Measurements from ENCODE around the gene TNRC6B. TPM values are rescaled to one million over a fixed set of nuclear protein-coding genes. Genes with fewer than 3 reads are reported as not detected.

The TNRC6B gene
- total and polyA plus RNA-seq, 2 of the 13 experiments (the other 11 are each of a cell fraction or from before 2014, with no cell fraction given), result 8.9 to 13.2 TPM

- DNase-seq (ENCODE audit: low spot score) (no peak), FAIRE-seq (no peak), ATAC-seq (no peak)
- H3K27ac ChIP-seq (ENCODE audit: extremely low read length, insufficient read depth, low read length), result no peak overlapping the region
- 96% methylated on average over 16 of the region's 17 CpGs for WGBS (ENCODE audit: low lambda C conversion rate)
- intact Hi-C loops (cut with micrococcal nuclease; ENCODE audit: unreplicated experiment) (no loop called here), in situ Hi-C loops (cut with HindIII; ENCODE audit: extremely low pct_ligation_motif_present, low pct_unique_long_range_greater_than_20kb) (no loop called here)
- peaks cover 7 to 33% of the 10 kb centered on the region in 2 experiments for H3K36me3 ChIP-seq (replicated peaks in 1 of 2; ENCODE audit: control insufficient read depth in 1 of 2, insufficient read depth in 2 of 2, low read length in 2 of 2)
- no TSS peak for BruUV-seq (replicated peaks)
- CTCF ChIA-PET (ENCODE audit: low intra/inter-chr PET ratio, low total read pairs), result no interaction called here
- H3K9me3 ChIP-seq (ENCODE audit: low read length), result no peaks in the 10 kb centered on the region
- H3K4me2 ChIP-seq (ENCODE audit: low read depth, low read length), result no peak overlapping the region
- no peak overlapping the region for H3K9ac ChIP-seq (ENCODE audit: insufficient read depth, low read depth, low read length)
- no peak overlapping the region for H2AFZ ChIP-seq (ENCODE audit: low read length)
- H3K27me3 ChIP-seq (ENCODE audit: control insufficient read depth in 1 of 2, insufficient read depth in 2 of 2, low read length in 2 of 2), result no peaks in the 10 kb centered on the region
- H3K4me1 ChIP-seq (ENCODE audit: insufficient read depth, low read length), result no peaks in the 10 kb centered on the region
- no peak overlapping the region for H3K4me3 ChIP-seq (replicated peaks in 1 of 3; ENCODE audit: insufficient read depth in 1 of 3, low read depth in 2 of 3, low read length in 3 of 3)
- no peaks in the 10 kb centered on the region for H3K79me2 ChIP-seq (ENCODE audit: insufficient read depth, low read length)
- POLR2A ChIA-PET, result interaction anchor here (0.6 kb wide), 1 partner anchor 135 kb away, joined by 4 read pairs; no protein-coding TSS in a partner anchor
- no peak for TF ChIP-seq NFIB (CRISPR knock-in tag; IDR thresholded peaks at IDR 0.05; ENCODE audit: borderline replicate concordance)
- no peak for TF ChIP-seq ZNF282 (IDR thresholded peaks at IDR 0.05; ENCODE audit: partially characterized antibody)
- no peak for TF ChIP-seq ZNF333 (CRISPR knock-in tag; IDR thresholded peaks at IDR 0.05; ENCODE audit: borderline replicate concordance)
- TF ChIP-seq CBFB (CRISPR knock-in tag; IDR thresholded peaks at IDR 0.05), result no peak
- H4K20me1 ChIP-seq (ENCODE audit: insufficient read depth, low read length), result no peaks in the 10 kb centered on the region; the same call in 1 of the 2 replicates
These were observed 145.2 kb downstream of the TNRC6B start for GRCh38 chr22:40322818-40323447.

DNA sequence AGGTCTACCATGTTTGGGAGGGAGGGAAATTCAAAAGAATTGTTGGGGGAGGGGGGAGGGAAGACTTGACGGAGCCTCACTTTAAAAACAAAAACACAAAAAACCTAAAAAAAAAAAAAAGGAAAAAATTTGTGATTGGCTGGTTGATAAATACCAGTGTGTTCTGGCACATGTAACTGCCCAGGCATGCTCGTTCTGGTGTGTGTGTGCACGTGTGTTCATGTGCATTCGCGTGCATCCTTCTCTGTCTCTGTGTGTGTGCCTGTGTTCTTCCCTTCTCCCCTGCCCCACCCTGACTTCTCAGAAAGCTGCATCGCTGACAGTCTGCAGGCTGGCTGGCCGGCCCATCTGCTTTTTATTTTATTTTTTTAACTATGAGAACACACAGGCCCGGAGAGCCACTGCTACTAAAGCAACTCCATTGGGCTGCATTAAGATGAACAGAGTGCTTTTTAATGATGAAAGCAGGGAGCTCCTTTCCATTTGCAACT is 146.0 kb downstream of the TNRC6B start:
- H3K9me3 ChIP-seq (ENCODE audit: low read length), result no peaks in the 10 kb centered on the region
- no peak for FAIRE-seq
- H4K20me1 ChIP-seq (ENCODE audit: insufficient read depth, low read length), result no peaks in the 10 kb centered on the region; the same call in 1 of the 2 replicates
- H2AFZ ChIP-seq (ENCODE audit: low read length), result no peak overlapping the region
- POLR2A ChIA-PET, result interaction anchor here (0.6 kb wide), 1 partner anchor 136 kb away, joined by 4 read pairs; no protein-coding TSS in a partner anchor
- TF ChIP-seq BHLHE40 (IDR thresholded peaks at IDR 0.05; ENCODE audit: low read length) (no peak), ZNF143 (CRISPR knock-in tag; IDR thresholded peaks at IDR 0.05) (no peak), MIXL1 (CRISPR knock-in tag; IDR thresholded peaks at IDR 0.05) (no peak), ZNF564 (CRISPR knock-in tag; IDR thresholded peaks at IDR 0.05) (no peak), FOXK2 (IDR thresholded peaks at IDR 0.05) (no peak), ELF1 (CRISPR knock-in tag; IDR thresholded peaks at IDR 0.05) (no peak), TBL1XR1 (IDR thresholded peaks at IDR 0.05; ENCODE audit: borderline replicate concordance, low read length, partially characterized antibody) (no peak), ZBTB8A (CRISPR knock-in tag; IDR thresholded peaks at IDR 0.05; ENCODE audit: borderline replicate concordance, low read depth) (no peak), ZNF354B (CRISPR knock-in tag; IDR thresholded peaks at IDR 0.05) (no peak), ZNF296 (CRISPR knock-in tag; conservative IDR thresholded peaks at IDR 0.05) (no peak), KMT2B (CRISPR knock-in tag; IDR thresholded peaks at IDR 0.05) (no peak), PHF21A (CRISPR knock-in tag; IDR thresholded peaks at IDR 0.05) (no peak), MYC (CRISPR knock-in tag; IDR thresholded peaks at IDR 0.05; ENCODE audit: borderline replicate concordance) (no peak)
- TF ChIP-seq, protein P1, sequence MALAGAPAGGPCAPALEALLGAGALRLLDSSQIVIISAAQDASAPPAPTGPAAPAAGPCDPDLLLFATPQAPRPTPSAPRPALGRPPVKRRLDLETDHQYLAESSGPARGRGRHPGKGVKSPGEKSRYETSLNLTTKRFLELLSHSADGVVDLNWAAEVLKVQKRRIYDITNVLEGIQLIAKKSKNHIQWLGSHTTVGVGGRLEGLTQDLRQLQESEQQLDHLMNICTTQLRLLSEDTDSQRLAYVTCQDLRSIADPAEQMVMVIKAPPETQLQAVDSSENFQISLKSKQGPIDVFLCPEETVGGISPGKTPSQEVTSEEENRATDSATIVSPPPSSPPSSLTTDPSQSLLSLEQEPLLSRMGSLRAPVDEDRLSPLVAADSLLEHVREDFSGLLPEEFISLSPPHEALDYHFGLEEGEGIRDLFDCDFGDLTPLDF (CRISPR knock-in tag; IDR thresholded peaks at IDR 0.05), result no peak
- no peaks in the 10 kb centered on the region for H3K27me3 ChIP-seq (ENCODE audit: control insufficient read depth in 1 of 2, insufficient read depth in 2 of 2, low read length in 2 of 2)
- H3K4me1 ChIP-seq (ENCODE audit: insufficient read depth, low read length), result no peaks in the 10 kb centered on the region
- no peak overlapping the region for H3K9ac ChIP-seq (ENCODE audit: insufficient read depth, low read depth, low read length)
- no peaks in the 10 kb centered on the region for H3K79me2 ChIP-seq (ENCODE audit: insufficient read depth, low read length)
- H3K4me2 ChIP-seq (ENCODE audit: low read depth, low read length), result no peak overlapping the region
- no peak for DNase-seq (ENCODE audit: low spot score)
- H3K27ac ChIP-seq (ENCODE audit: extremely low read length, insufficient read depth, low read length), result no peak overlapping the region
- in situ Hi-C loops (cut with HindIII; ENCODE audit: extremely low pct_ligation_motif_present, low pct_unique_long_range_greater_than_20kb), result no loop called here
- no peak overlapping the region for H3K4me3 ChIP-seq (replicated peaks in 1 of 3; ENCODE audit: insufficient read depth in 1 of 3, low read depth in 2 of 3, low read length in 3 of 3)
- peaks cover 7 to 33% of the 10 kb centered on the region in 2 experiments for H3K36me3 ChIP-seq (replicated peaks in 1 of 2; ENCODE audit: control insufficient read depth in 1 of 2, insufficient read depth in 2 of 2, low read length in 2 of 2)
- BruUV-seq (replicated peaks), result TSS peak; percentile 43
- no peak for ATAC-seq
- CTCF ChIA-PET (ENCODE audit: low intra/inter-chr PET ratio, low total read pairs), result no interaction called here
- intact Hi-C loops (cut with micrococcal nuclease; ENCODE audit: unreplicated experiment), result no loop called here
- 97% methylated on average over 8 of the region's 8 CpGs for WGBS (ENCODE audit: low lambda C conversion rate)
